K562 (cell line): ENCODE data around the gene FAM90A1. TPM values are rescaled to one million over a fixed set of nuclear protein-coding genes. Genes with fewer than 3 reads are reported as not detected.
A peak's percentile ranks its signal among the peaks of the same experiment; 100 is the strongest.

Experiments
- ATF7 ChIP-seq: fragments of 450-650 bp; IDR thresholded peaks from 2 replicates; pipeline ENCODE4 v1.7.1; 2014; ENCODE audit warnings: mild to moderate bottlenecking, moderate library complexity
- BMI1 ChIP-seq: fragments of 150-350 bp; IDR thresholded peaks from 2 replicates; pipeline ENCODE4 v1.6.1; 2014; ENCODE audit warnings: low read length
- CCNT2 ChIP-seq: IDR thresholded peaks from 2 replicates; pipeline ENCODE4 v1.6.1; 2011; ENCODE audit warnings: borderline replicate concordance, low read depth, mild to moderate bottlenecking, moderate library complexity, mixed read lengths, low read length; ENCODE audit not compliant: insufficient read length; ENCODE audit errors: extremely low read depth
- CXXC5 ChIP-seq: fragments of 250-450 bp; sonication (Bioruptor Pico); IDR thresholded peaks from 2 replicates; pipeline ENCODE4 v1.8.0; 2022; ENCODE audit warnings: inconsistent platforms, mild to moderate bottlenecking, moderate library complexity
- EGR1 ChIP-seq: fragments of 450-650 bp; conservative IDR thresholded peaks from 2 replicates; pipeline ENCODE4 v1.6.1; 2017; ENCODE audit warnings: mild to moderate bottlenecking
- HMGN3 ChIP-seq: IDR thresholded peaks from 2 replicates; pipeline ENCODE4 v1.6.1; 2011; ENCODE audit warnings: borderline replicate concordance, low read depth, mild to moderate bottlenecking, mixed read lengths, low read length; ENCODE audit not compliant: insufficient read length; ENCODE audit errors: extremely low read depth
- MAZ ChIP-seq, 2 experiments: fragments of 450-650 bp in 1 of 2; sonication (generic) in 1 of 2; formaldehyde crosslinking; IDR thresholded peaks in 1 of 2; conservative IDR thresholded peaks in 1 of 2; 2 replicates each; pipeline versions ENCODE4 v1.4.0 to v1.5.0; 2020; ENCODE audit warnings: mild to moderate bottlenecking in 1 of 2, missing genetic modification reagents in 1 of 2
- MXI1 ChIP-seq: IDR thresholded peaks from 2 replicates; pipeline ENCODE4 v1.6.1; 2011; ENCODE audit warnings: low read depth, mild to moderate bottlenecking, improper control_type of control experiment, low read length
- NFIX ChIP-seq: fragments of 250-450 bp; sonication (Bioruptor Pico); IDR thresholded peaks from 2 replicates; pipeline ENCODE4 v1.4.0; 2020; ENCODE audit warnings: low read depth, mild to moderate bottlenecking, moderate library complexity
- NRF1 ChIP-seq, 2 experiments: fragments of 450-650 bp; IDR thresholded peaks in 1 of 2; conservative IDR thresholded peaks in 1 of 2; 2 replicates each; pipeline ENCODE4 v1.6.1; 2014; ENCODE audit warnings: mild to moderate bottlenecking in 2 of 2
- PKNOX1 ChIP-seq: fragments of 450-650 bp; IDR thresholded peaks from 2 replicates; pipeline ENCODE4 v1.6.1; 2016
- polyA plus RNA-seq, 8 experiments: library from polyadenylated mRNA; depleted of rRNA in 4 of 8; stranded (reverse) in 5 of 8; unstranded in 3 of 8; fragments of >200 nt; fragmentation: Nextera tagmentation in 2 of 8; fragmentation: Illumina TruSeq in 1 of 8; extraction: Ambion mirVana in 2 of 8; extraction: Trizol in 1 of 8; gene quantifications; 2 replicates each; pipeline versions ENCODE4 v1.2.1 to v1.2.3, GENCODE V29; 2011 to 2014; ENCODE audit warnings: inconsistent platforms in 1 of 8, missing spikeins in 1 of 8
- total RNA-seq, 7 experiments: library from RNA; depleted of rRNA in 6 of 7; stranded (reverse); fragments of >200 nt in 6 of 7; fragmentation: Illumina TruSeq in 2 of 7; extraction: Trizol in 2 of 7; gene quantifications; 2 replicates each; pipeline versions ENCODE4 v1.2.1 to v1.2.3, GENCODE V29; 2011 to 2021; ENCODE audit warnings: low replicate concordance in 1 of 7
- TF ChIP-seq, protein P1 (sequence below): sonication (generic); formaldehyde crosslinking; IDR thresholded peaks from 2 replicates; pipeline ENCODE4 v1.9.0; 2022; ENCODE audit warnings: mild to moderate bottlenecking, missing genetic modification reagents
- TF ChIP-seq, protein P2 (sequence below): sonication (generic); formaldehyde crosslinking; IDR thresholded peaks from 2 replicates; pipeline ENCODE4 v1.5.0; 2020; ENCODE audit warnings: missing genetic modification reagents

Gene FAM90A1
- total and polyA plus RNA-seq, 9 of the 15 experiments (the other 6 are each of a cell fraction or from before 2014, with no cell fraction given): 0.01 to 0.16 (median 0.04) TPM; not detected in 4

DNA sequence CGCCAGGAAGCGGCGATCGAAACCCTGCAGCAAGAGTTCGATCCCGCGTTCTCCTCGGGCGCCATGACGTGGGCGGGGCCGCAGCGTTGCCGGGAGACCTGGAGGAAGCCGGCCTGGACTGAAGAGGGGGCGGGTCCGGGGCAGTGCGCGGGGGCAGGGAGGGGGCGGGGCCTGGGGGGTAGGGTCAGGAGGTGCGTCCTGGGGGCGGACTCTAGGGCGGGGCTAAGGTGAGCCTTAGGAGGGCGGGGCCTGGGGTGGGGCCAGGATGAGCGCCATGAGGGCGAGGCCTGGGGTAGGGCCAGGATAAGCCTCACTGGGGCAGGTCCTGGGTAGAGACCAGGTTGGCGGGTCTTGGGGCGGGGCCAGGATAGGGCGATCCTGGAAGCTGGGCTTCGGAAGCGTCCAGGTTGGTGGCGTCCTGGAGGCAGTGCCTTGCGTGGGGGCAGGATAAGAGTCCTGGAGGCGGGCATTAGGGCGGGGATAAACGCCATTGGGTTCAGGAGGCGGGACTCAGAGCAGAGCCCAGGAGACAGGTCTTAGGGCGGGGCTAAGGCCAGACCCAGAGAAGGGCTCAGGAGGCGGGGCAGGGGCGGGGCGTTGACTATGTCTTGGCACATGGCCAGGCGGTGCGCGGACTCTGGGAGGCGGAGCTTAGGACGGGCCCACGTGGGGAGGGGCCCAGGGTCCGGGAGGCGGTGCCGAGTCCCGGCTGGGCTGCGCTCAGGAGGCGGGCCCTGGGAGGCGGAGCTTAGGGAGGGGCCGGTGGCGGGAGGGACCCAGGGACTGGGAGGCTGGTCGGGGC is 15.7 kb upstream of the FAM90A1 start (continued):
- TF ChIP-seq ATF7 (peak; percentile 17; the same call in 1 of the 2 replicates), MAZ (CRISPR knock-in tag; conservative IDR thresholded peaks at IDR 0.05 in 1 of 2, IDR thresholded peaks at IDR 0.05 in 1 of 2) (peak; percentile 52 to 77; a peak in 3 of 4 replicates), BMI1 (peak; percentile 30; the same call in 1 of the 2 replicates), CXXC5 (CRISPR knock-in tag) (peak; percentile 56), CCNT2 (peak; percentile 45), EGR1 (0 out of 2 replicates have a peak, but pooled peaks have one; percentile 49), HMGN3 (peak; percentile 8), NRF1 (conservative IDR thresholded peaks at IDR 0.05 in 1 of 2, IDR thresholded peaks at IDR 0.05 in 1 of 2) (peak; percentile 74 to 77), NFIX (CRISPR knock-in tag) (peak; percentile 80), MXI1 (0 out of 2 replicates have a peak, but pooled peaks have one; percentile 46), PKNOX1 (0 out of 2 replicates have a peak, but pooled peaks have one; percentile 11)
- TF ChIP-seq, protein P1, sequence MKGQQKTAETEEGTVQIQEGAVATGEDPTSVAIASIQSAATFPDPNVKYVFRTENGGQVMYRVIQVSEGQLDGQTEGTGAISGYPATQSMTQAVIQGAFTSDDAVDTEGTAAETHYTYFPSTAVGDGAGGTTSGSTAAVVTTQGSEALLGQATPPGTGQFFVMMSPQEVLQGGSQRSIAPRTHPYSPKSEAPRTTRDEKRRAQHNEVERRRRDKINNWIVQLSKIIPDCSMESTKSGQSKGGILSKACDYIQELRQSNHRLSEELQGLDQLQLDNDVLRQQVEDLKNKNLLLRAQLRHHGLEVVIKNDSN: peak; percentile 85
- TF ChIP-seq, protein P2, sequence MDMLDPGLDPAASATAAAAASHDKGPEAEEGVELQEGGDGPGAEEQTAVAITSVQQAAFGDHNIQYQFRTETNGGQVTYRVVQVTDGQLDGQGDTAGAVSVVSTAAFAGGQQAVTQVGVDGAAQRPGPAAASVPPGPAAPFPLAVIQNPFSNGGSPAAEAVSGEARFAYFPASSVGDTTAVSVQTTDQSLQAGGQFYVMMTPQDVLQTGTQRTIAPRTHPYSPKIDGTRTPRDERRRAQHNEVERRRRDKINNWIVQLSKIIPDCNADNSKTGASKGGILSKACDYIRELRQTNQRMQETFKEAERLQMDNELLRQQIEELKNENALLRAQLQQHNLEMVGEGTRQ (CRISPR knock-in tag): peak; percentile 68
